ENCODE results near the gene MS4A8. TPM values are rescaled to one million over a fixed set of nuclear protein-coding genes. Genes with fewer than 3 reads are reported as not detected.
"Not testable (repeated sequence)": the region's sequence is repeated elsewhere in the genome, so short reads cannot be mapped to it uniquely, and the experiment has no call there.

Gene MS4A8
- total and polyA plus RNA-seq, 2 donors from 2014 or later: 0.67 TPM; not detected in 1

GRCh38 chr11:60756307-60757032 lies 57.1 kb downstream of the MS4A8 start, which contains the start of gene MS4A15:
TSS of gene MS4A15 (plus strand) at chr11:60756867. CDS start at chr11:60763734, 6,867 bp downstream.
- TF ChIP-seq CTCF (IDR thresholded peaks at IDR 0.05; ENCODE audit: borderline replicate concordance, extremely low read depth, insufficient read depth): peak; percentile 23
- intact Hi-C loops (cut with DNase I): no loop called here
- DNase-seq (peak in 2 of 5 donors; percentile 30 to 39), FAIRE-seq (no peak)
- Histone ChIP-seq H3K36me3 (ENCODE audit: control insufficient read depth in 2 of 3, insufficient read depth in 3 of 3, low read length in 3 of 3) (no peaks in the 10 kb centered on the region), H3K9me3 (ENCODE audit: control insufficient read depth in 2 of 3, insufficient read depth in 1 of 3, low read length in 3 of 3) (no peaks in the 10 kb centered on the region), H3K27ac (ENCODE audit: low read depth in 2 of 2, low read length in 2 of 2) (no peak within 1 kb of the TSS), H3K4me3 (ENCODE audit: low read length in 3 of 3) (no peak within 1 kb of the TSS), H3K4me1 (ENCODE audit: control insufficient read depth in 2 of 3, insufficient read depth in 2 of 3, low read depth in 1 of 3, low read length in 3 of 3) (no peaks in the 10 kb centered on the region), H3K9ac (ENCODE audit: low read length in 3 of 3) (no peak within 1 kb of the TSS), H3K27me3 (ENCODE audit: control insufficient read depth, insufficient read depth, low read length) (no peaks in the 10 kb centered on the region)

GRCh38 chr11:60757231-60757800 lies 57.9 kb downstream of the MS4A8 start:
- Histone ChIP-seq H3K4me3 (ENCODE audit: low read length in 3 of 3) (no peak overlapping the region), H3K27ac (ENCODE audit: low read depth in 2 of 2, low read length in 2 of 2) (no peak overlapping the region), H3K4me1 (ENCODE audit: control insufficient read depth in 2 of 3, insufficient read depth in 2 of 3, low read depth in 1 of 3, low read length in 3 of 3) (no peaks in the 10 kb centered on the region), H3K27me3 (ENCODE audit: control insufficient read depth, insufficient read depth, low read length) (no peaks in the 10 kb centered on the region), H3K9ac (ENCODE audit: low read length in 3 of 3) (no peak overlapping the region), H3K9me3 (ENCODE audit: control insufficient read depth in 2 of 3, insufficient read depth in 1 of 3, low read length in 3 of 3) (no peaks in the 10 kb centered on the region), H3K36me3 (ENCODE audit: control insufficient read depth in 2 of 3, insufficient read depth in 3 of 3, low read length in 3 of 3) (no peaks in the 10 kb centered on the region)
- FAIRE-seq (no peak), DNase-seq (no peak)
- no peak for TF ChIP-seq CTCF (IDR thresholded peaks at IDR 0.05; ENCODE audit: borderline replicate concordance, extremely low read depth, insufficient read depth)
- intact Hi-C loops (cut with DNase I): no loop called here

GRCh38 chr11:60758671-60759070 lies 59.3 kb downstream of the MS4A8 start:
- H3K27me3 ChIP-seq (ENCODE audit: control insufficient read depth, insufficient read depth, low read length); H3K9ac ChIP-seq (ENCODE audit: low read length in 3 of 3); H3K27ac ChIP-seq (ENCODE audit: low read depth in 2 of 2, low read length in 2 of 2); H3K9me3 ChIP-seq (ENCODE audit: control insufficient read depth in 2 of 3, insufficient read depth in 1 of 3, low read length in 3 of 3); H3K4me3 ChIP-seq (ENCODE audit: low read length in 3 of 3); FAIRE-seq; H3K36me3 ChIP-seq (ENCODE audit: control insufficient read depth in 2 of 3, insufficient read depth in 3 of 3, low read length in 3 of 3); H3K4me1 ChIP-seq (ENCODE audit: control insufficient read depth in 2 of 3, insufficient read depth in 2 of 3, low read depth in 1 of 3, low read length in 3 of 3); intact Hi-C loops (cut with DNase I); DNase-seq: not testable (repeated sequence)

GRCh38 chr11:60759438-60760225 lies 60.2 kb downstream of the MS4A8 start:
- not testable (repeated sequence) for H3K4me3 ChIP-seq (ENCODE audit: low read length in 3 of 3); DNase-seq

More at GRCh38 chr11:60759438-60760225, 60.2 kb downstream of the MS4A8 start:
- H3K4me1 ChIP-seq (ENCODE audit: control insufficient read depth in 2 of 3, insufficient read depth in 2 of 3, low read depth in 1 of 3, low read length in 3 of 3); H3K9me3 ChIP-seq (ENCODE audit: control insufficient read depth in 2 of 3, insufficient read depth in 1 of 3, low read length in 3 of 3); H3K27me3 ChIP-seq (ENCODE audit: control insufficient read depth, insufficient read depth, low read length); FAIRE-seq; intact Hi-C loops (cut with DNase I); H3K36me3 ChIP-seq (ENCODE audit: control insufficient read depth in 2 of 3, insufficient read depth in 3 of 3, low read length in 3 of 3); H3K27ac ChIP-seq (ENCODE audit: low read depth in 2 of 2, low read length in 2 of 2); H3K9ac ChIP-seq (ENCODE audit: low read length in 3 of 3): not testable (repeated sequence)

Data from kidney (tissue), 14 donors.